CD14-positive monocyte (primary cell): Measurements from ENCODE around the gene C17orf107. TPM values are rescaled to one million over a fixed set of nuclear protein-coding genes. Genes with fewer than 3 reads are reported as not detected.
"Not testable (repeated sequence)": the region's sequence is repeated elsewhere in the genome, so short reads cannot be mapped to it uniquely, and the experiment has no call there.

Source experiments
- DNase-seq, 3 donors: peaks; one replicate each; pipeline ENCODE4 v3.0.0-alpha.2; 2011 to 2022
- H2AFZ ChIP-seq: 2 replicates; pipeline ENCODE4 v1.6.0; 2012; ENCODE audit warnings: mild to moderate bottlenecking, low read depth, low read length, inconsistent platforms; ENCODE audit not compliant: insufficient read depth, poor library complexity, severe bottlenecking
- H3K27ac ChIP-seq, 2 donors: 1 replicate in 1 of 2; 2 replicates in 1 of 2; pipeline ENCODE4 v1.5.1; 2012 to 2013; ENCODE audit warnings: low read length in 2 of 2, control low read depth in 1 of 2, inconsistent platforms in 1 of 2, low read depth in 1 of 2, mild to moderate bottlenecking in 1 of 2
- H3K27me3 ChIP-seq, 2 donors: one replicate each; pipeline versions ENCODE4 v1.6.0 to v1.6.1; 2011 to 2013; ENCODE audit warnings: low read length in 2 of 2; ENCODE audit not compliant: control insufficient read depth in 2 of 2, insufficient read depth in 2 of 2
- H3K36me3 ChIP-seq, 2 donors: replicated peaks in 1 of 2; 1 replicate in 1 of 2; 2 replicates in 1 of 2; pipeline versions ENCODE4 v1.5.1 to v1.6.1; 2012 to 2013; ENCODE audit warnings: low read length in 2 of 2, control low read depth in 1 of 2, inconsistent platforms in 1 of 2, mild to moderate bottlenecking in 1 of 2; ENCODE audit not compliant: insufficient read depth in 2 of 2, control insufficient read depth in 1 of 2
- H3K4me1 ChIP-seq, 2 donors: 1 replicate in 1 of 2; 2 replicates in 1 of 2; pipeline versions ENCODE4 v1.5.1 to v1.6.1; 2012 to 2013; ENCODE audit warnings: low read length in 2 of 2, control low read depth in 1 of 2, inconsistent platforms in 1 of 2, mild to moderate bottlenecking in 1 of 2, moderate library complexity in 1 of 2; ENCODE audit not compliant: insufficient read depth in 2 of 2, control insufficient read depth in 1 of 2
- H3K4me2 ChIP-seq: replicated peaks from 2 replicates; pipeline ENCODE3; 2012; ENCODE audit warnings: low read length, moderate library complexity, mild to moderate bottlenecking; ENCODE audit not compliant: poor library complexity, severe bottlenecking; ENCODE audit errors: extremely low read depth
- H3K4me3 ChIP-seq, 3 experiments: fragments of 200-600 bp in 1 of 3; sonication (generic) in 1 of 3; replicated peaks in 1 of 3; 1 replicate in 2 of 3; 2 replicates in 1 of 3; pipeline ENCODE4 v1.5.1; 2011 to 2013; ENCODE audit warnings: low read length in 3 of 3, mild to moderate bottlenecking in 3 of 3, control low read depth in 2 of 3, low read depth in 2 of 3, inconsistent platforms in 1 of 3, moderate library complexity in 1 of 3
- H3K79me2 ChIP-seq: 2 replicates; pipeline ENCODE4 v1.6.0; 2012; ENCODE audit warnings: mild to moderate bottlenecking, control low read depth, inconsistent platforms, low read length, moderate library complexity; ENCODE audit not compliant: insufficient read depth
- H3K9ac ChIP-seq: 2 replicates; pipeline ENCODE4 v1.6.0; 2017; ENCODE audit warnings: low read length, mild to moderate bottlenecking; ENCODE audit not compliant: insufficient read depth, poor library complexity, severe bottlenecking
- H3K9me3 ChIP-seq, 2 donors: replicated peaks in 1 of 2; 1 replicate in 1 of 2; 2 replicates in 1 of 2; pipeline versions ENCODE4 v1.5.1 to v1.6.1; 2012 to 2013; ENCODE audit warnings: low read length in 2 of 2, control low read depth in 1 of 2; ENCODE audit not compliant: control insufficient read depth in 1 of 2, insufficient read depth in 1 of 2
- H4K20me1 ChIP-seq: 2 replicates; pipeline ENCODE4 v1.6.0; 2012; ENCODE audit warnings: mild to moderate bottlenecking, low read length, control low read depth, moderate library complexity; ENCODE audit not compliant: insufficient read depth
- H3K27ac Mint-ChIP-seq, 7 donors: one replicate each; pipeline ENCODE4 v1.8.0; 2020; ENCODE audit warnings: mild to moderate bottlenecking in 7 of 7, mixed read lengths in 7 of 7, moderate library complexity in 6 of 7, inconsistent platforms in 2 of 7
- H3K27me3 Mint-ChIP-seq, 3 donors: one replicate each; pipeline ENCODE4 v1.8.0; 2021 to 2022; ENCODE audit warnings: low read depth in 3 of 3, mild to moderate bottlenecking in 3 of 3, mixed read lengths in 3 of 3, moderate library complexity in 3 of 3, inconsistent platforms in 1 of 3
- H3K36me3 Mint-ChIP-seq, 2 donors: one replicate each; pipeline ENCODE4 v1.8.0; 2020; ENCODE audit warnings: mixed read lengths in 2 of 2, inconsistent platforms in 1 of 2, mild to moderate bottlenecking in 1 of 2
- H3K4me1 Mint-ChIP-seq: one replicate; pipeline ENCODE4 v1.8.0; 2020; ENCODE audit warnings: mild to moderate bottlenecking, mixed read lengths
- H3K4me3 Mint-ChIP-seq, 2 donors: one replicate each; pipeline ENCODE4 v1.8.0; 2020; ENCODE audit warnings: mild to moderate bottlenecking in 2 of 2, mixed read lengths in 2 of 2, moderate library complexity in 1 of 2
- H3K9me3 Mint-ChIP-seq, 7 donors: one replicate each; pipeline ENCODE4 v1.8.0; 2020 to 2022; ENCODE audit warnings: mixed read lengths in 7 of 7, mild to moderate bottlenecking in 6 of 7, moderate library complexity in 6 of 7, inconsistent platforms in 2 of 7
- WGBS: methylation state at CpG from one replicate; pipeline ENCODE4 v1.1.5; 2013; ENCODE audit warnings: missing lambda C conversion rate; ENCODE audit not compliant: insufficient coverage; 5-methylcytosine and 5-hydroxymethylcytosine counted together
- intact Hi-C, 2 donors: fragments of 100-400 bp; cut with micrococcal nuclease; formaldehyde crosslinking; loops; one replicate each; pipeline versions ENCODE4 v1.15.0 to v1.15.1; 2023
- polyA plus RNA-seq, 3 donors: library from polyadenylated mRNA; depleted of rRNA in 1 of 3; unstranded in 2 of 3; stranded (reverse) in 1 of 3; fragments of 300-500 nt in 2 of 3; fragments of >200 nt in 1 of 3; fragmentation: Illumina TruSeq in 2 of 3; gene quantifications; 1 replicate in 2 of 3; 2 replicates in 1 of 3; pipeline ENCODE4 v1.2.3, GENCODE V29; 2012 to 2021
- TF ChIP-seq, protein P1 (sequence below): fragments of 200-600 bp; IDR thresholded peaks from one replicate; pipeline ENCODE4 v1.8.0; 2022; ENCODE audit warnings: antibody characterized with exemption, mild to moderate bottlenecking

The C17orf107 gene
- polyA plus RNA-seq, 3 donors, result 1.9 to 5.1 (median 4.2) TPM

DNA sequence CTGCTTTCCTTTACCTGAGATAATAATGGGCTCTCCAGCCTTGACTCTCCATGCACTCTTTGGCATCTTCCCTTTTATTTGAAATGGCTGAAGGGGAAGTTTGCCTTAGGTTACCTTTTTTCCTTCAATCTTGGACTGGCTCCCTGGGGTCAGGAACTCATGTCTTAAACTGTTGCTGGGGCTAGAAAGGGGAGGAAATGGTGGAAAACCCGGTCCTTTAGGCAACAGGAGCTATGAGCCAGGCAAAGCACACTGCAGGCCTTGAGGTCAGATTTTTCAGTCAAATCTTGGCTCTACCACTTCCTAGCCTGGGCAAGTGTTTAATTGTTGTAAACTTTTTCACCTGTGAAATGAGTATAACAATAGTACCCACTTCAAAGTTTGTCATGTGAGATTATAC is 36.0 kb upstream of the C17orf107 start:
- H3K27ac Mint-ChIP-seq, result peak overlapping the region in 1 of 7 donors; percentile 59
- peaks cover 24 to 42% of the 10 kb centered on the region in 2 donors for H3K36me3 Mint-ChIP-seq
- intact Hi-C loops, result no loop called here
- peaks cover 0 to 2% (median 0%) of the 10 kb centered on the region in 7 donors for H3K9me3 Mint-ChIP-seq
- Histone ChIP-seq H3K36me3 (peaks cover 12 to 21% of the 10 kb centered on the region in 2 donors), H3K4me3 (no peak overlapping the region), H3K9me3 (no peaks in the 10 kb centered on the region), H3K27ac (no peak overlapping the region), H2AFZ (no peak overlapping the region), H4K20me1 (peaks cover 28% of the 10 kb centered on the region), H3K27me3 (no peaks in the 10 kb centered on the region), H3K4me2 (no peak overlapping the region), H3K9ac (no peak overlapping the region), H3K79me2 (peaks cover 20% of the 10 kb centered on the region), H3K4me1 (peaks cover 5 to 8% of the 10 kb centered on the region in 2 donors)
- H3K27me3 Mint-ChIP-seq, result peaks cover 0 to 5% (median 0%) of the 10 kb centered on the region in 3 donors
- DNase-seq, result no peak
- no CpG with 5 or more reads among the region's 1 CpG for WGBS
- TF ChIP-seq, protein P1, sequence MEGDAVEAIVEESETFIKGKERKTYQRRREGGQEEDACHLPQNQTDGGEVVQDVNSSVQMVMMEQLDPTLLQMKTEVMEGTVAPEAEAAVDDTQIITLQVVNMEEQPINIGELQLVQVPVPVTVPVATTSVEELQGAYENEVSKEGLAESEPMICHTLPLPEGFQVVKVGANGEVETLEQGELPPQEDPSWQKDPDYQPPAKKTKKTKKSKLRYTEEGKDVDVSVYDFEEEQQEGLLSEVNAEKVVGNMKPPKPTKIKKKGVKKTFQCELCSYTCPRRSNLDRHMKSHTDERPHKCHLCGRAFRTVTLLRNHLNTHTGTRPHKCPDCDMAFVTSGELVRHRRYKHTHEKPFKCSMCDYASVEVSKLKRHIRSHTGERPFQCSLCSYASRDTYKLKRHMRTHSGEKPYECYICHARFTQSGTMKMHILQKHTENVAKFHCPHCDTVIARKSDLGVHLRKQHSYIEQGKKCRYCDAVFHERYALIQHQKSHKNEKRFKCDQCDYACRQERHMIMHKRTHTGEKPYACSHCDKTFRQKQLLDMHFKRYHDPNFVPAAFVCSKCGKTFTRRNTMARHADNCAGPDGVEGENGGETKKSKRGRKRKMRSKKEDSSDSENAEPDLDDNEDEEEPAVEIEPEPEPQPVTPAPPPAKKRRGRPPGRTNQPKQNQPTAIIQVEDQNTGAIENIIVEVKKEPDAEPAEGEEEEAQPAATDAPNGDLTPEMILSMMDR, result no peak
- H3K4me3 Mint-ChIP-seq, result no peak overlapping the region
- peaks cover 4% of the 10 kb centered on the region for H3K4me1 Mint-ChIP-seq

DNA sequence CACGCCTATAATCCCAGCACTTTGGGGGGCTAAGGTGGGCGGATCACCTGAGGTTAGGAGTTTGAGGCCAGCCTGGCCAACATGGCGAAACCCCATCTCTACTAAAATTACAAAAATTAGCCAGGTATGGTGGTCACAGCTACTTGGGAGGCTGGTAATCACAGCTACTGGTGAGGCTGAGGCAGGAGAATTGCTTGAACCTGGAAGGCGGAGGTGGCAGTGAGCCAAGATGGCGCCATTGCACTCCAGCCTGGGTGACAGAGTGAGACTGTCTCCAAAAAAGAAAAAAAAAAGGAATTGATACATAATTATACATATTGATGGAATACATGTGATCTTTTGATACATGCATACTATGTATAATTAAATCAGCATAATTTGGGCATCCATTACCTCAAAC is 31.8 kb upstream of the C17orf107 start:
- not testable (repeated sequence) for H3K4me3 Mint-ChIP-seq

DNA sequence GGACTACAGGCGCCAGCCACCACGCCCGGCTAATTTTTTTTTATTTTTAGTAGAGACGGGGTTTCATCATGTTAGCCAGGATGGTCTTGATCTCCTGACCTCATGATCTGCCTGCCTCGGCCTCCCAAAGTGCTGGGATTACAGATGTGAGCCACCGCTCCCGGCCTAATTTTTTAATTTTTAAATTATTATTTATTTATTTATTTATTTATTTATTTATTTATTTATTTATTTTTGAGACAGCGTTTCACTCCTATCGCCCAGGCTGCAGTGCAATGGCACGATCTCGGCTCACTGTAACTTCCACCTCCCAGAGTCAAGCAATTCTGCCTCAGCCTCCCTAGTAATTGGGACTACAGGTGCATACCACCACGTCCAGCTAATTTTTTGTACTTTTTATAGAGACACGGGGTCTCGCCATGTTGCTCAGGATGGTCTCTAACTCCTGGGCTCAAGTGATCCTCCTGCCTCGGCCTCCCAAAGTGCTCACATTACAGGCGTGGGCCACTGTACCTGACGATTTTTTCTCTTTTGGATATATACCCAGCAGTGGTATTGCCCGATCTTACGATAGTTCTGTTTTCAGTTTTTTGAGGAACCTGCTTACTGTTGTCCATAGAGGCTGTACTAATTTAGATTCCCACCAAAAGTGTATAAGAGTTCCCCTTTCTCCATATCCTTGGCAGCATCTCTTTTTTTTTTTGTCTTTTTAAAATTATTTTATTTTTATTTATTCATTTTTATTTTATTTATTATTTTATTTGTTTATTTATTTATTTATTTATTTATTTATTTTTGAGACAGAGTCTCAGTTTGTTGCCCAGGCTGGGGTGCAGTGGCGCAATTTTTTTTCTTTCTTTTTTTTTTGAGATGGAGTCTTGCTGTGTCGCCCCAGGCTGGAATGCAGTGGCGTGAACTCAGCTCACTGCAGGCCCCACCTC is 30.0 kb upstream of the C17orf107 start:
- H3K27me3 ChIP-seq, H3K4me2 ChIP-seq, H3K27me3 Mint-ChIP-seq, H3K9me3 ChIP-seq, H3K4me3 ChIP-seq, H3K9ac ChIP-seq, H3K79me2 ChIP-seq, H3K9me3 Mint-ChIP-seq, intact Hi-C loops, H2AFZ ChIP-seq, H3K36me3 ChIP-seq: not testable (repeated sequence)
- Mint-ChIP-seq H3K27ac (peak overlapping the region in 6 of 7 donors; percentile 26 to 72 (median 52)), H3K36me3 (peaks cover 18 to 39% of the 10 kb centered on the region in 2 donors), H3K4me1 (peaks cover 30% of the 10 kb centered on the region), H3K4me3 (peak overlapping the region in 1 of 2 donors; percentile 15)
- Histone ChIP-seq H3K4me1 (peaks cover 36 to 40% of the 10 kb centered on the region in 2 donors), H4K20me1 (peaks cover 14% of the 10 kb centered on the region), H3K27ac (peak overlapping the region in 1 of 2 donors; percentile 35)
- WGBS, result 97% methylated on average over 6 of the region's 22 CpGs
- DNase-seq, result peak in 1 of 3 donors; percentile 39

More for the DNA sequence above, 31.8 kb upstream of the C17orf107 start:
- Mint-ChIP-seq H3K4me1 (peaks cover 24% of the 10 kb centered on the region), H3K36me3 (peaks cover 9 to 31% of the 10 kb centered on the region in 2 donors)
- H3K27ac Mint-ChIP-seq, H3K9ac ChIP-seq, intact Hi-C loops, H3K4me3 ChIP-seq, H3K36me3 ChIP-seq, H3K79me2 ChIP-seq, H3K27me3 Mint-ChIP-seq, DNase-seq, H2AFZ ChIP-seq, H3K9me3 Mint-ChIP-seq, H3K27ac ChIP-seq, H3K4me2 ChIP-seq, H3K27me3 ChIP-seq, H3K9me3 ChIP-seq: not testable (repeated sequence)
- peaks cover 32 to 34% of the 10 kb centered on the region in 2 donors for H3K4me1 ChIP-seq
- H4K20me1 ChIP-seq, result peaks cover 19% of the 10 kb centered on the region
- 100% methylated on average over 1 of the region's 5 CpGs for WGBS
